GM21360 (cell line): ENCODE results near the gene PGAP3.

Experiments used
- ATAC-seq: cut with Tn5 transposase; IDR thresholded peaks from one replicate; pipeline ENCODE4 v1.9.1; 2021; ENCODE audit warnings: mild to moderate bottlenecking, moderate library complexity; ENCODE audit not compliant: unreplicated experiment

Gene PGAP3

DNA sequence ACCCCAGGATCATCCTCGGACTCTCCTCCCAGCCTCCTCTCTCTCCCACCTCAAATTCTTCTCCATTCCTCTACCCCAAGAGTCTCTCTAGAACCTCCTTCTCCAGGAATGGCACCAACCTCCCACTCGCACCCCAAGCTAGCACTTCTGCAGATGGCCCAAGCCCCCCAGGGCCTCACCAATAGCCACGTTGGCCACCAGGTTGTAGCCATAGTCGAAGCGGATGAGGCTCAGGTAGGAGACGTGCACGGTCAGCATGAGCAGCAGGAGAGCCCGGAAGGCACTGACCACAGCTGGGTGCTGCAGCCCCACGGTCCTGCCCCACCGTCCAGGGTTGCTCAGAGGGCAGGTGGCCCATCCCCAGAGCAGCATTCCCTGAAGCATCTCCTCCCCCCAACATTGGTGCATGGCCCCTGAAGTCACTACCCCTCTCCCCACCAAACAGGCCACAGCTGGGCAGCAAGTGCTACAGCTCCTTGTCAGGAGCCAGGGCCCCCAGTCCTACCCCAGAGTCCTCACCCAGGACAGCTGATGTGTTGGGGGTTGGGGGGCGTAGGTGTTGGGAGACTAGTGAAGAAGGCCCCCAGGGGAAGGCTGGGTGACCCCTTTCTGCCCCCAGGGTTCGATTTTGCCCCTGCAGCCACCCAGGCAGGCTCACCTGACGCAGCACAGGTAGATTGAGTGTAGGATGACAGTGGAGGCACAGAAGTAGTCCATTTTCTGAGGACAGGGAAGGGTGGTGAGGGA is 14.3 kb downstream of the PGAP3 start:
- ATAC-seq = no peak

DNA sequence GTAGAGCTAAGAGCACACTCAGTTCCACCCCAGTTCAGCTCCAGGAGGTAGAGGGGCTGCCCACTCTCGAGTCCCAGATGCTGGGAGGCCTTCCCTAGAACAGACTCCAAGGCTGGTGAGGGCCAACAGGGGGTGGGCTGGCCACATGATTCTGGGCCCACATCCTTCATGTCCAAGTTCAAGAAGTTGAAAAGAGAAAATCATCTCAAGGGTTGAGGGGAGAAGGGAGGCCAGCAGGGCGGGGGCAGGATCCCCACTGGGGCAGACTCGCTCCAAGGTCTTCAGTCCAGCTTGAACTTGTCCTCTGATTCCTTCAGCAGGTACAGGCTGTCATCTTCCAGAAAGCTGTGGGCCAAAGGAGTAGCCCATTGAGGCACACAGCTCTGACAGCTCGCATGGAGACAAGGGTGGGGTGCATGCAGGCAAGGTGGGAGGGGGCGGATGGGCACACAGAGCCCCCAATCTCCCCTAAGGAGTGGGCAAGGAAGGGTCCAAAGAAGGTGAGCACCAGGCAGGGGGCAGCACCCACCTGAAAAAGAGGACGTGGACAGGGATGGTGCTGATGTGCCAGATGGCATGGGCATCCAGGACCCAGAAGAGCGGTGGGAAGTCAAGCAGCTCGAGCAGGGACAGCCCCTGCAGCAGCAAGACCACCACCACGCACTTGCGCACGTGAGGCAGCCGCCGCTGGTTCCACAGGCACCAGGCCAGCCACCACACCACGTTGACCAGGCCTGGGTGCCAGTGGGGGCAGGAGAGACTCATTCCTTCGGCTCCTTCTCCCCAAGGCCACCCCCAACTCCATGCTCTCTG is 15.1 kb downstream of the PGAP3 start:
- no peak for ATAC-seq

DNA sequence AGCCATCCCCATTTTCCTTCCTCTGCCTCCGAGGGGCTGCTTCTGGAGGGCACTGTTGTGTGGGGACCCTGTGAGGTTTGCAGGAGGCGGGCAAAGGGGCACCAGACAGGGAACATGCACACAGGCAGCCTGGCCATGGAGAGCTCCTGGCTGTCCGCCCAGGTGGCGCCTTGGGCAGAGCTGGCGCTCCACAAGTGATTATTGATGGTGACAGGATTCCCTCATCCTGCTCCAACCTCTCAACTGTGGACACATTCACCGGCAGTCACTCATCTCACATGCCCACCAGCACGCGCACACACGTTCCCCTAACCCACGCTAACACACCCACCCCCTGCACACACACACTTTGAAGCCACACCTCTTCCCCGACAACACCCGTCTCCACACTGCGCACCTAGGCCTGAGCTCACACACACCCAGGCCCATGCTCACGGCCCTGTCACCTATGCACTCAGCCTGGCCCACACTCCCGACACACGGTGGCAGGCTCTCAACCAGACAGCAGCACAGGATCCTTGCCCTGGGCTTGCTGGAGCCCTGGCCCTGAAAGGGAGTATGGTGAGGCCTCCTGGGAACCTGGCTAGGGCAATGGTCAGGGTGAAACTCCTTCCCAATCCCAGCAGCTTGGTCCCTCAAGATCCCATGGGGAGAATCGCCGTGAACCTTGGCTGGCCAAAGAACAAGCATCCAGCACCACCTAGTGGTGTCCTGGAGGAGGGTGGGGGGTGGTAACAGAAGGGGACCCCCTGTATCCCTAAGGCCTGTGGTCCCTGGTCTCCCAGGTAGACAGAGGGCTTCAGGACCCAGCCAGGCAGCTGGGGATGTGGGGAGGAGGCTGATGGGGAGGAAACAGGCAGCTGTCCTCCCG is 16.0 kb downstream of the PGAP3 start:
- ATAC-seq = no peak

DNA sequence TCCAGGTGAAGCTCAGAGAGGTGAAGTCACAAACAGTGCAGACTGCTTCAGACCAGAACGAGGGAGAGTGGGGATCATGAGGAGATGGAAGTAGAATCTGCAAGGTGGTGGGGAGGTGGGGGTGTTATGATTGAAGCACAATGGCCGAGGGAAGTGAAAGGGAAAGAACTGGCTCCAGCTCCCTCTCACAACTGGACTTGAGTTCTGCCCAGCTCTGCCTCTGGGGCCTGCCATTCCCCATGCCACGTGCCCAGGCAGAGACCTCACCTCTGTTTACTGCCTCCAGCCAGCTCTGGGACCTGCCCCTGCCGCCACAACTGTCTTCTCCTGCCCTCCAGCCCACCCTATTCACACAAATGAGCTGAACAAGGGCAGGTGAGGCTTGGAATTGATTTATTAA is 17.1 kb downstream of the PGAP3 start:
- no peak for ATAC-seq

DNA sequence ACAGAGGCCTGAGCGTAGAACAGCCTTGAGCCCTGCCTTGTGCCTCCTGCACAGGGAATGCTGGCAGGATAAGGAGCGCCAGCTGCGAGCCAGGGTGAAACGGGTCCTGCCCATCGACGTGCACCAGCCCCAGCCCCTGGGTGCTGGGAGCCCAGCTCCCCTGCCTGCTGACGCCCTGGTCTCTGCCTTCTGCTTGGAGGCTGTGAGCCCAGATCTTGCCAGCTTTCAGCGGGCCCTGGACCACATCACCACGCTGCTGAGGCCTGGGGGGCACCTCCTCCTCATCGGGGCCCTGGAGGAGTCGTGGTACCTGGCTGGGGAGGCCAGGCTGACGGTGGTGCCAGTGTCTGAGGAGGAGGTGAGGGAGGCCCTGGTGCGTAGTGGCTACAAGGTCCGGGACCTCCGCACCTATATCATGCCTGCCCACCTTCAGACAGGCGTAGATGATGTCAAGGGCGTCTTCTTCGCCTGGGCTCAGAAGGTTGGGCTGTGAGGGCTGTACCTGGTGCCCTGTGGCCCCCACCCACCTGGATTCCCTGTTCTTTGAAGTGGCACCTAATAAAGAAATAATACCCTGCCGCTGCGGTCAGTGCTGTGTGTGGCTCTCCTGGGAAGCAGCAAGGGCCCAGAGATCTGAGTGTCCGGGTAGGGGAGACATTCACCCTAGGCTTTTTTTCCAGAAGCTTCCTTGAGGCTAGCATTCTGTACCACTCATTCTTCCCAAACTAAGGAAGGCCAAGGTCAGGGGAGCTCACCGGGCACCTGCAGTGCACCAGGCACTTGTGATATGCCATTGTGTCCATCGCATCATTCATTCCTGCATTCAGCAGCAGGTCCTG is 17.7 kb downstream of the PGAP3 start:
- ATAC-seq = no peak

DNA sequence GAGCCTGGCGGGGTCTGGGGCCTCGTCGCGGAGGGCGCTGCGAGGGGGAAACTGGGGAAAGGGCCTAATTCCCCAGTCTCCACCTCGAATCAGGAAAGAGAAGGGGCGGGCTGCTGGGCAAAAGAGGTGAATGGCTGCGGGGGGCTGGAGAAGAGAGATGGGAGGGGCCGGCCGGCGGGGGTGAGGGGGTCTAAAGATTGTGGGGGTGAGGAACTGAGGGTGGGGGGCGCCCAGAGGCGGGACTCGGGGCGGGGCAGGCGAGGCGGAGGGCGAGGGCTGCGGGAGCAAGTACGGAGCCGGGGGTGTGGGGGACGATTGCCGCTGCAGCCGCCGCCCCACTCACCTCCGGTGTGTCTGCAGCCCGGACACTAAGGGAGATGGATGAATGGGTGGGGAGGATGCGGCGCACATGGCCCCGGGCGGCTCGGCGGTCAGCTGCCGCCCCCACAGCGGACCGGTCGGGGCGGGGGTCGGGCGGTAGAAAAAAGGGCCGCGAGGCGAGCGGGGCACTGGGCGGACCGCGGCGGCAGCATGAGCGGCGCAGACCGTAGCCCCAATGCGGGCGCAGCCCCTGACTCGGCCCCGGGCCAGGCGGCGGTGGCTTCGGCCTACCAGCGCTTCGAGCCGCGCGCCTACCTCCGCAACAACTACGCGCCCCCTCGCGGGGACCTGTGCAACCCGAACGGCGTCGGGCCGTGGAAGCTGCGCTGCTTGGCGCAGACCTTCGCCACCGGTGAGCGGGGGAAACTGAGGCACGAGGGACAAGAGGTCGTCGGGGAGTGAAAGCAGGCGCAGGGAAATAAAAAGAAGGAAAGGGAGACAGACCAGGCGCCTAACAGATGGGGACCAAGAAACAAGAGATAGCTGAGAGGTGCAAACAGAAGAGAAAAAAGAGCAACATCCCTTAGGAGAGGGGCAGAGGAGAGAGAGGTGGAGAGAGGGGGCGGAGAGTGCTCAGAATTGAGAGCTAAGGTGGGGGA is 19.6 kb downstream of the PGAP3 start, which contains the start of gene PNMT:
Gene PNMT, plus strand, starts transcription at position 509 of the 980 bp plus-strand sequence. Its CDS starts 23 bp downstream, at position 532.
- no peak for ATAC-seq

DNA sequence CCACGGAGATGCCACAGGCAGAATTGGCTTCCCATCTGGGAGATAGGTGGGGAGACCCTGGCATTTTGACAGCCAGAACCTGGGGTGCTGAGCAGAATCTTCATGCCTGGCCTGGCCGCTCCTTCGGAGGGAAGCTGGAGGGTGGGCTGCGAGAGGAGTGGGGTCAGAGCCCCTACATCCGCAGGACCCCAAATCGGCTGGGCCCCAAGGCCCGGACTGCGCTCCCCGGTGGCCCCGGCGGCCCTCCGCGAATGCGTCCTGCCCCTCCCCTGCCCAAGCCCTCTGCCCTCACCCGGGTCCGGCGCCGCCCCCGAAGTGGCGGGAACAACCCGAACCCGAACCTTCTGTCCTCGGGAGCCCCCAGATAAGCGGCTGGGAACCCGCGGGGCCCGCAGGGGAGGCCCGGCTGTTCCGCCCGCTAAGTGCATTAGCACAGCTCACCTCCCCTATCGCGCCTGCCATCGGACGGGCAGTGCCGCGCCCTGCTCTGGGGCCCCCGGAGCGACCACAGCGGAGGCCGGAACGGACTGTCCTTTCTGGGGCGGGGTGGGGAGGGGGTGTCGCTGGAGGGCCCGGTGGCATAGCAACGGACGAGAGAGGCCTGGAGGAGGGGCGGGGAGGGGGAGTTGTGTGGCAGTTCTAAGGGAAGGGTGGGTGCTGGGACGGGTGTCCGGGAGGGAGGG is 20.5 kb downstream of the PGAP3 start:
- no peak for ATAC-seq

DNA sequence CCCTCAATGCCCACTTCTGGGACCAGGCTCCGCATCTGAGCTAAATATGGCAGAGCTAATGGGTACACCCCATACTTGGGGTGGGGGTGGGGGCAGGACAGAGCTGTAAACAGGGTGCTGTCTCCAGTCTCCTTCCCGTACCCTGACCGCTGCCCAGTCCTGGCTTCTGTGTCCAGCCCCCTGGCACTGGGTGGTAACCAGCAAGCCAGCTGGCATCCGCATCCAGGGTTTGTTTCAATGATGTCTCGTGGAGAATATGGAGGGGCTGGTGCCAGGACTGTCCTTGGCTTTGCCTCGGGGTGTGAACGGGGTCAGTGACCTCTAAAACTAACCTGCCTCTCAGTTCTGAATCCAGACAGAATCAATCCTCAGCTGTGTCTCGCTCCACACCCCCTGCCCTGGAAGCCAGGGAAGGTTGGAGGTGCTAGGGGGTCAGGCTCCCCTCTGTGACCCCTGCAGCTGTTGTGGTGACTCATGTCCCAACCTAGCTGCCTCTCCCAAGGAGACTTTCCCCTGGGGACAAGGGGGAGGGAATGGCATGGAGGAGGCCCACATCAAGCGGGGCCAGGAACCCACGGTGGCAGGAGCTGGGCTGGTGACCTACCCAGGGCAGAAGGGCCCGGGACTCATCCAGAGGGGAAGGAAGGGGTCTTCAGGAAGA is 21.1 kb downstream of the PGAP3 start:
- no peak for ATAC-seq

DNA sequence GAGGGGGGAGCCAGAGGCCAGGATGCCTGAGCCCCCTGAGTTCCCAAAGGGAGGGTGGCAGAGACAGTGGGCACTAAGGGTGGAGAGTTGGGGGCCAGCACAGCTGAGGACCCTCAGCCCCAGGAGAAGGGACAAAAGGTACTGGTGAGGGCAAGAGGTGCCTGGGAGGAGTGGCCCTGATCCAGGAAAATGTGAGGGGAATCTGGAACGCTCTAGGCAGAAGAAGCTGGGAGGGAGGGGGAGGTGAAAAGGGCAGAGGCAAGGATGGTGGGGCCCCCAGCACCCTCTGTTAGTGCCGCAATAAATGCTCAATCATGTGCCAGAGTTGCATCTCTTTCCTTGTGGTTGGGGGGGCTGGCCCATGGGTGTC is 21.6 kb downstream of the PGAP3 start:
- no peak for ATAC-seq

DNA sequence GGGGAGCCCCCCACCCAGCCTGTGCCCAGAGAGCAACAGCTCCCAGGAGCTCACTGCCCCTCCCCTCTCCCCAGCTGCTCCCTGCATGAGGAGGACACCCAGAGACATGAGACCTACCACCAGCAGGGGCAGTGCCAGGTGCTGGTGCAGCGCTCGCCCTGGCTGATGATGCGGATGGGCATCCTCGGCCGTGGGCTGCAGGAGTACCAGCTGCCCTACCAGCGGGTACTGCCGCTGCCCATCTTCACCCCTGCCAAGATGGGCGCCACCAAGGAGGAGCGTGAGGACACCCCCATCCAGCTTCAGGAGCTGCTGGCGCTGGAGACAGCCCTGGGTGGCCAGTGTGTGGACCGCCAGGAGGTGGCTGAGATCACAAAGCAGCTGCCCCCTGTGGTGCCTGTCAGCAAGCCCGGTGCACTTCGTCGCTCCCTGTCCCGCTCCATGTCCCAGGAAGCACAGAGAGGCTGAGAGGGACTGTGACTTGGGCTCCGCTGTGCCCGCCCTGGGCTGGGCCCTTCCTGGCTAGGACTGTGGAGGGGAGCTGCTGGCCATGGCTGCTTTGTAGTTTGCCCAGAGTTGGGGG is 22.1 kb downstream of the PGAP3 start:
- no peak for ATAC-seq

DNA sequence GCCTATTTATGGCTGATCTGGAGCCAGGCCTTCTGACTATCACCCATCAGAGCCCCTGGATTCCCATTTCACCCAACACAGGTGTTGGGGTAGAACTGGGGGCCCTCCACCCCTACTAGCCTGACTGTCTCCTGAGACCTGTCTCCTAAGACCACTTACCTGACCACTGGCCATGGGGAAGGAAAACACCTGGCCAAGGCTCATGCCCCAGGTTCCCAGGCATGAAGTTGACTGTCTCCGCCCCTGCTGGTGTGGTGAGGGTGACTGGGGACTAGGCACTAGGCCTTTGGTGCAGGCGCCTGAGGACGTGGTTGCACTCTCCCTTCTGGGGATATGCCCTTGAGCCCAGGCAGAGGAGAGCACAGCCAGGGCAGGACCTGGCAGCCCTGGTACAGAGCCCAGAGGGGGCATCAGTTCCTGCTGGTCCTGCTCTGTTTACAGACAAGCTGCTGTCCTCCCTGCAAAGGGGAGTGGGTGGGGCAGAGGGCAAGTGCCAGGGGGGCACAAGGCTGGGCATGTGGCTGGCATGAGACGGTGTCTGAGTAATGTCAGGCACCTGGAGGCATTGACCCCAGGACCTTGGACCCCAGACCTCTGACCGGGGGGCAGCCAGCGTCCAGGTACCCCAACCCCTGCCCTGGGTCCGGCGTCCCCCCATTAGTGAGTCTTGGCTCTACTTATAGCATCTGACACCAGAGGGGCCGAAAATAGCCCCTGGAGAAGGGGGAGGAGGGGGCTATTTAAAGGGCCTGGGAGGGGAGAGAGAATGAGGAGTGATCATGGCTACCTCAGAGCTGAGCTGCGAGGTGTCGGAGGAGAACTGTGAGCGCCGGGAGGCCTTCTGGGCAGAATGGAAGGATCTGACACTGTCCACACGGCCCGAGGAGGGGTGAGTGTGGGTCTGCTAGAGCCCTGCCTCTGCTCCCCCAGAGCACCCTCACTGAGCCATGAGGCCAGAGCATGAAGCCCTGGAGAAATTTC is 23.0 kb downstream of the PGAP3 start, which contains the start of gene TCAP:
Gene TCAP, plus strand, starts transcription at position 769 of the 981 bp plus-strand sequence. Its CDS starts 11 bp downstream, at position 780.
- no peak for ATAC-seq

DNA sequence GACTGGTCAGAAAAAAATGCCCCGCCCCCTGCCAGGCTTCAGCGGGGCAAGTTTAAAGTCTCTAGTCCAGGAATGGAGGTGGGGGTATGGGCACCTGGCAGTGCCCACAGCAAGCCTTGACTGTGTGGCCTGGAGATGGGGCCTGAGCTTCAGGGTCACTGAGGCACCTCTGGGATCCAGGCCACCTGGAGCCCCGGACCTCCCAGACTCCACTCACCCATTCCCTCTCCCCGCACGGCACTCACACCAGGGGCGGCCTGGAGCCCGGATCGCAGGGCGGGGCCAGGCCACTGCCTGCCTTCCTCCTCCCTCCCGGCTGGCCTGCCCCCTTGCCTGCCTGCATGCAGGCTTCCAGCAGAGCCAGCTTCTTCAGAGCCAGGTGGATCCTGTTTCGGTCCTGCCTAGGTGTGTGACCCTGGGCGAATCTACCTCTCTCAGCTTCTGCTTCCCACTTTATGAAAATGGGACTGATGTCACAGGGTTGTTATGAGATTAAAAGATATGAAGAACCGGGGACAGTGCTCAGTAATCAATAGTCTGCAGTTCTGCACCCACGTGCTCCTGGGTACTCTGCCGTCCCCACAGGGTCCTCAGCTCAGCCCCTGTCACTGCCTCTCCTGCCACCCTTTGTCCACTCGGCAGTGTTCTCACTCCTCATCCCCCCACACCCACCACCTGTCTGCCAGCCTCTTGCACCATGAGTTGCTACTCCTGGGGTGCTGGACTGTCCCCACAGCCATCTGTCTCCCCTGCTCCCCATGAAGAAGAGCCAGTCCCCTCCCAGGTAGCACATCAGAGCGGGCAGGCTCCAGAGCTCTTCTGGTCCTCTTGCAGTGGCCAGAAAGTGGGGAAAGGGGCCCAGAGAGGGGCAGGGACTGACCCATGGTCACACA is 23.9 kb downstream of the PGAP3 start:
- no peak for ATAC-seq

DNA sequence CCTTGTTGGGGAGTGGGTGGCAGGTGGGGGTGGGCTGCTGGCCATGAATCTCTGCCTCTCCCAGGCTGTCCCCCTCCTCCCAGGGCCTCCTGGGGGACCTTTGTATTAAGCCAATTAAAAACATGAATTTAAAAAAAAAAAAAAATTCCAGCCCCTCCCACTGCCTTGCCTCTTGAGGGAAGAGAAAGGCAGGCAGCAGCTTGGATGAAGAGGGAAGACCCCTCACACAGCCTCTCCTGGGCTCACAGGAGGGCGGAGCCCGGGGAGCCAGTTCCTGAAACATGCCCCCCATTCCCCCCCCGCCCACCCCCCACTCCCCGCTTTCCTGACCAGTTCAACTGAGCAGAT is 24.5 kb downstream of the PGAP3 start:
- ATAC-seq = no peak

DNA sequence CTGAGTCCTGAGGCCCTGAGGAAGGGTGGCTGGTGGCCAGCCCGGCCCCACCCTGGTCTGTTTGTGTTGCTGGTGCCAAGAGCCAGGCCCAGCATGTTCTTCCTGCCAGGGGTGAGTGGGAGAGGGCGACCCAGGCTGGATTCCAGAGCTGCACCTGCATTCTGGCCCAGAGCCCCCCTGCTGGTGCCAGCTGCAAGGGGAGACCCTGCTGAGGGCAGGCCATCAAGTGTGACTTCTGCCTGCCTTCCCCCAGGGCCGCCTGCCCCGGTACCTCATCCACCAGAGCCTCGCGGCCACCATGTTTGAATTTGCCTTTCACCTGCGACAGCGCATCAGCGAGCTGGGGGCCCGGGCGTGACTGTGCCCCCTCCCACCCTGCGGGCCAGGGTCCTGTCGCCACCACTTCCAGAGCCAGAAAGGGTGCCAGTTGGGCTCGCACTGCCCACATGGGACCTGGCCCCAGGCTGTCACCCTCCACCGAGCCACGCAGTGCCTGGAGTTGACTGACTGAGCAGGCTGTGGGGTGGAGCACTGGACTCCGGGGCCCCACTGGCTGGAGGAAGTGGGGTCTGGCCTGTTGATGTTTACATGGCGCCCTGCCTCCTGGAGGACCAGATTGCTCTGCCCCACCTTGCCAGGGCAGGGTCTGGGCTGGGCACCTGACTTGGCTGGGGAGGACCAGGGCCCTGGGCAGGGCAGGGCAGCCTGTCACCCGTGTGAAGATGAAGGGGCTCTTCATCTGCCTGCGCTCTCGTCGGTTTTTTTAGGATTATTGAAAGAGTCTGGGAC is 25.1 kb downstream of the PGAP3 start:
- no peak for ATAC-seq
